Body of pancreas (tissue), 4 donors: Measurements from ENCODE around the gene ZNF787. TPM values are rescaled to one million over a fixed set of nuclear protein-coding genes. Genes with fewer than 3 reads are reported as not detected.

Experiments used
- ATAC-seq: fragments of 150-250 bp; one replicate; pipeline ENCODE4 v1.9.1; 2016
- DNase-seq, 4 donors: peaks; one replicate each; pipeline ENCODE4 v3.0.0-alpha.2; 2019
- H3K27ac ChIP-seq, 4 donors: fragments of 200-600 bp; sonication (generic); 1 replicate in 3 of 4; 2 replicates in 1 of 4; pipeline versions ENCODE4 v1.5.1 to v1.6.1; 2016 to 2019; ENCODE audit warnings: mild to moderate bottlenecking in 1 of 4, mixed read lengths in 1 of 4, moderate library complexity in 1 of 4
- H3K27me3 ChIP-seq, 2 donors: fragments of 200-600 bp; sonication (generic); one replicate each; pipeline ENCODE4 v1.6.0; 2016; ENCODE audit warnings: mild to moderate bottlenecking in 1 of 2
- H3K36me3 ChIP-seq, 2 donors: fragments of 200-600 bp; sonication (generic); replicated peaks in 1 of 2; 2 replicates each; pipeline ENCODE4 v1.5.1; 2016; ENCODE audit warnings: low read depth in 2 of 2; ENCODE audit not compliant: insufficient read depth in 1 of 2
- H3K4me1 ChIP-seq: fragments of 200-600 bp; sonication (generic); one replicate; pipeline ENCODE4 v1.6.0; 2016
- H3K4me3 ChIP-seq, 2 donors: fragments of 200-600 bp; sonication (generic); 1 replicate in 1 of 2; 2 replicates in 1 of 2; pipeline ENCODE4 v1.5.1; 2016 to 2019
- H3K9me3 ChIP-seq, 3 donors: fragments of 200-600 bp; sonication (generic); 1 replicate in 2 of 3; 2 replicates in 1 of 3; pipeline ENCODE4 v1.5.1; 2016
- CTCF ChIP-seq, 7 experiments: fragments of 450-650 bp in 4 of 7; fragments of 200-600 bp in 3 of 7; sonication (generic) in 3 of 7; IDR thresholded peaks; one replicate each; pipeline ENCODE4 v1.5.1; 2016 to 2019; ENCODE audit warnings: antibody characterized with exemption in 7 of 7
- POLR2A ChIP-seq, 3 donors: fragments of 450-650 bp; IDR thresholded peaks; one replicate each; pipeline ENCODE4 v1.6.1; 2016; ENCODE audit warnings: antibody characterized with exemption in 3 of 3, mild to moderate bottlenecking in 2 of 3
- WGBS, 2 donors: methylation state at CpG; one replicate each; pipeline ENCODE4 v1.1.5; 2017; 5-methylcytosine and 5-hydroxymethylcytosine counted together
- intact Hi-C: fragments of 100-400 bp; cut with DNase I; formaldehyde crosslinking; loops from one replicate; pipeline ENCODE4 v1.15.1; 2023
- total RNA-seq, 2 donors: library from RNA; depleted of rRNA; stranded (reverse); fragments of >200 nt; gene quantifications; one replicate each; pipeline ENCODE4 v1.1.0, GENCODE V29; 2016

The ZNF787 gene
- total RNA-seq, 2 donors from 2014 or later, result 12.7 to 21.1 TPM

- H3K27me3 ChIP-seq, result no peaks in the 10 kb centered on the region
- TF ChIP-seq CTCF (IDR thresholded peaks at IDR 0.05), result no peak
- no peak for TF ChIP-seq POLR2A (IDR thresholded peaks at IDR 0.05)
- no peak overlapping the region for H3K27ac ChIP-seq
- 56 to 62% methylated on average over 9 of the region's 9 CpGs for WGBS, 2 donors
- no peak for DNase-seq
- peaks cover 10 to 11% of the 10 kb centered on the region in 2 donors for H3K36me3 ChIP-seq
- no peak overlapping the region for H3K4me3 ChIP-seq
- intact Hi-C loops, result loop anchor here (5.0 kb wide), 1 partner anchor 60 kb away; no protein-coding TSS in a partner anchor
- peaks cover under 1% of the 10 kb centered on the region for H3K4me1 ChIP-seq
- H3K9me3 ChIP-seq, result no peaks in the 10 kb centered on the region
- ATAC-seq, result no peak
Measured at GRCh38 chr19:56162258-56162657, 41.2 kb upstream of the ZNF787 start.

DNA sequence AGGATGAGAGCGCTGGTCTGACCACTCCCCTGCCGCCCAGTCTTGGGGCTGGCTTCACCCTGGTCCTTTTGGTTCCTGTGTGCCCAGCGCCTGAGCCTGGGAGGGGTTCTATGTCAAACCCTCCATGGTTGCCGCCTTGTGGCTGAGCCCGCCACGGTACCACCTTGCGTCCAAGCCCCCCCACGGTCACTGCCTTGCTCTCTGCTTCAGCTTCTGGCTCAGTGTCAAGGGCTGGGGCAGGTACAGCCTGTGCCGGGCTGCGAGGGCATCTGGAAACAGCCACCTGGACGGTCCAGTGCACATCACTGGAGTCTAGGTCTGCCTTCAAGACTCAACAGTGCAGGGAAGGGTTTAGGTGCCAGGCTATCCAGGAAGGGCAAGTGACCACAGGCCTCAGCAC lies 40.4 kb upstream of the ZNF787 start:
- Histone ChIP-seq H3K9me3 (no peaks in the 10 kb centered on the region), H3K4me3 (no peak overlapping the region), H3K36me3 (peaks cover 10 to 11% of the 10 kb centered on the region in 2 donors), H3K4me1 (peaks cover 8% of the 10 kb centered on the region), H3K27ac (no peak overlapping the region), H3K27me3 (no peaks in the 10 kb centered on the region)
- 98% methylated on average over 6 of the region's 11 CpGs; no CpG with 5 or more reads in 1 of the 2 donors for WGBS, 2 donors
- DNase-seq (no peak), ATAC-seq (no peak)
- intact Hi-C loops, result loop anchor here (5.0 kb wide), 1 partner anchor 59 kb away; no protein-coding TSS in a partner anchor
- no peak for TF ChIP-seq CTCF (IDR thresholded peaks at IDR 0.05)

- H3K27ac ChIP-seq, result no peak overlapping the region
- H3K36me3 ChIP-seq, result peaks cover 10 to 11% of the 10 kb centered on the region in 2 donors
- ATAC-seq (no peak), DNase-seq (no peak)
- intact Hi-C loops, result loop anchor here (5.0 kb wide), 1 partner anchor 57 kb away; no protein-coding TSS in a partner anchor
- 89 to 98% methylated on average over 19 to 45 of the region's 69 CpGs for WGBS, 2 donors
- TF ChIP-seq POLR2A (IDR thresholded peaks at IDR 0.05), result no peak
- TF ChIP-seq CTCF (IDR thresholded peaks at IDR 0.05), result no peak
- no peak overlapping the region for H3K4me3 ChIP-seq
- no peaks in the 10 kb centered on the region for H3K27me3 ChIP-seq
- H3K9me3 ChIP-seq, result no peaks in the 10 kb centered on the region
- peaks cover 23% of the 10 kb centered on the region for H3K4me1 ChIP-seq
Measured at GRCh38 chr19:56159622-56160271, 38.7 kb upstream of the ZNF787 start.

- Histone ChIP-seq H3K27ac (no peak overlapping the region), H3K27me3 (no peaks in the 10 kb centered on the region), H3K9me3 (no peaks in the 10 kb centered on the region), H3K4me1 (peaks cover 30% of the 10 kb centered on the region), H3K4me3 (no peak overlapping the region), H3K36me3 (peaks cover 10 to 11% of the 10 kb centered on the region in 2 donors)
- ATAC-seq (no peak), DNase-seq (no peak)
- 89% methylated on average over 9 of the region's 9 CpGs for WGBS, 2 donors
- intact Hi-C loops, result no loop called here
- no peak for TF ChIP-seq POLR2A (IDR thresholded peaks at IDR 0.05)
- TF ChIP-seq CTCF (IDR thresholded peaks at IDR 0.05), result no peak
Measured at GRCh38 chr19:56159009-56159559, 38.0 kb upstream of the ZNF787 start.
